Pons (tissue), 1 donor: Measurements from ENCODE around the gene MYRIP.

Experiments
- DNase-seq: peaks from one replicate; pipeline ENCODE4 v3.0.0-alpha.2; 2016; ENCODE audit warnings: low spot score

MYRIP gene

GRCh38 chr3:40290396-40290795, 481.0 kb downstream of the MYRIP start:
- DNase-seq: no peak

GRCh38 chr3:40291471-40291870, 482.1 kb downstream of the MYRIP start:
- DNase-seq: no peak

- peak; percentile 89 for DNase-seq
These were observed 483.4 kb downstream of the MYRIP start for GRCh38 chr3:40292637-40293349.

GRCh38 chr3:40294434-40294833, 485.0 kb downstream of the MYRIP start:
- no peak for DNase-seq

GRCh38 chr3:40298075-40298474, 488.7 kb downstream of the MYRIP start:
- no peak for DNase-seq

- no peak for DNase-seq
These were observed 489.8 kb downstream of the MYRIP start for GRCh38 chr3:40299130-40299720.

GRCh38 chr3:40299721-40300335, 490.4 kb downstream of the MYRIP start:
- no peak for DNase-seq

GRCh38 chr3:40302784-40303183, 493.4 kb downstream of the MYRIP start:
- no peak for DNase-seq

- DNase-seq: no peak
These were observed 494.9 kb downstream of the MYRIP start for GRCh38 chr3:40304352-40304751.

- DNase-seq: no peak
These were observed 496.9 kb downstream of the MYRIP start for GRCh38 chr3:40306336-40306735.

GRCh38 chr3:40307176-40307575, 497.8 kb downstream of the MYRIP start:
- no peak for DNase-seq

- DNase-seq: no peak
These were observed 499.5 kb downstream of the MYRIP start for GRCh38 chr3:40308725-40309417.

- DNase-seq: peak; percentile 97
These were observed 500.1 kb downstream of the MYRIP start, which contains the start of gene EIF1B for GRCh38 chr3:40309418-40309924. Gene EIF1B, plus strand, starts transcription at chr3:40309707. Its CDS starts 235 bp downstream, at chr3:40309942.
